ENCODE measurements around the gene LIN7B.
"Not testable (repeated sequence)": the region's sequence is repeated elsewhere in the genome, so short reads cannot be mapped to it uniquely, and the experiment has no call there.

Gene LIN7B

DNA sequence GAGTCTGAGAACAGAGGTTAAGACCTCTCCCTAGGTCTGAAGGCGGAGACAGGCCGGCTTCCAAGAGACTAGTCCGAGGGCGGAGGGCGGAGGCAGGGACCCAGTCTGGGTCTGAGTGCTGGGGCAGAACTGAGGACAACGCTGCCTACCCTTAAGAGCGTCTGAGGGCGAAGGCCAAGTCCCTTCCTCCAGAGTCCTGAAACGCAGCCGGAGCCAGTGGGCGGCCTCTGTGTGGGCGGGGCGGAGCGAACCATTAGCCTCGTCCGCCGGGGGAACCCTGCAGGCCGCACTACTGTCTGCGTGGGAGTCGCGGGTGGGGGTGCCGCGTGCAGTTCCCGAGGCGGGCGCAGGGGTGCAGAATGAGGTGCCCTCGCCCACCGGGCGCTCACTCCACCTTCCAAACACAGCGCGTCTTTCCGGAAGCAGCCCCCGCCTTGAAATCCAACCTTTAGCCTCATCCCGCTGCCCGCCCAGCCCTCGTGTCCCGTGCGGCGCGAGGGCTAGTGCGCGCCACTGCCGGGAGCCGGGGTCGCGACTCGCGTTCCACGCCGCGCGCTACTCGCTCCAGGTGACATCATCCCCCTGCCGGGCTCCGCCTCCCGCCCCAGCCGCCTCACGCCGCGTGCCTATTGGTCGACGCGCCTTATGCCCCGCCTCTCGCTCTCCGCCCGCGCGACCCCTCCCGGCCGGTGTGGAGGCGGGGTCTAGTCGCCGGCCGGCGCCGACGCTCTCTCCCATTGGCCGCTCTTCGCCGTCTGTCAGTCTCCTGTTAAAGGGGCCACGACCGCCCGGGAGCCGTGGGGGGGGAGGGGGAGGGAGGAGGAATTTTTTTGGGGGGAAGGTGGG lies 4.6 kb downstream of the LIN7B start, which contains the start of gene C19orf73:
C19orf73 (minus strand) TSS at position 579 of the 846 bp plus-strand sequence; CDS start at position 458, 121 bp downstream.
- in situ Hi-C loops (cut with HindIII; ENCODE audit: low sequenced_read_pairs) = no loop called here

GRCh38 chr19:49119411-49120324 lies 5.5 kb downstream of the LIN7B start, which contains the start of gene PPFIA3:
Gene PPFIA3 (plus strand): TSS chr19:49119544. CDS start chr19:49127874, 8,330 bp downstream.
- in situ Hi-C loops (cut with HindIII; ENCODE audit: low sequenced_read_pairs) = no loop called here

DNA sequence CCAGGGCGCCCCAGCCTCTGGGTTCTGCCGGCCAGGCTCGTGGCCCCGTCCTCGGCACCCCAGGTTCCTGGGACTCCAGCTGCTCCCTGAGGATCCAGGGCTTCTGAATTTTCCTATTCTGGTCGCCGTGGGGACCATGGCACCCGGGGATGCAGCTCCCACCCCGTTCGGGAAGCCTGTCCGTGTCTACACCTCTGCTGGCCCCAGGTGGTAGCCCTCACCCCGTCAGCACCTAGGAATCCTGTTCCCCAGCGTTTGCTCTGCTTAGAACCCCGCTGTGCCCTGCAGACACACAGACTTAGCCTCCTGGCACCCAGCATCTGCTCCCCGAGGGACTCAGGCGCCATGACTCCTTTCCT lies 6.1 kb downstream of the LIN7B start:
- in situ Hi-C loops (cut with HindIII; ENCODE audit: low sequenced_read_pairs) = no loop called here

DNA sequence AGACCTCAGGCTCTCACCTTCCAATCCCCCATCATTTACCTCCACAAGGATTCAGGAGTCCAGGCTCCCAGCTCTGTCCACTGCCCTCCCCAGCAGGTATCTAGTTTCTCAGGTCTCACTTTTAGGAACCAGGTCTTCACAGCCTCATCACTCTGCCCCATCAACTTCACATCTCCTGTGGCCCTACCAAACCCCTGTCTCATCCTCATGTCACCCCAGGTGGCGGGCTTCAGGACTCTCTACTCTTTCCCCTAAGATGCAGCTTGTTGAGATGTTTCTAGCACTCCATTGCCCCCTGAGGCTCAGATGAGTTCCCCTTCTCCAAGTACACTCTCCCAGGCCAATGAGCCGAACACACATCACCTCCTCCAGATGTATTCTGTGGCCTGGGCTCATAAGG lies 6.7 kb downstream of the LIN7B start:
- in situ Hi-C loops (cut with HindIII; ENCODE audit: low sequenced_read_pairs) = no loop called here

DNA sequence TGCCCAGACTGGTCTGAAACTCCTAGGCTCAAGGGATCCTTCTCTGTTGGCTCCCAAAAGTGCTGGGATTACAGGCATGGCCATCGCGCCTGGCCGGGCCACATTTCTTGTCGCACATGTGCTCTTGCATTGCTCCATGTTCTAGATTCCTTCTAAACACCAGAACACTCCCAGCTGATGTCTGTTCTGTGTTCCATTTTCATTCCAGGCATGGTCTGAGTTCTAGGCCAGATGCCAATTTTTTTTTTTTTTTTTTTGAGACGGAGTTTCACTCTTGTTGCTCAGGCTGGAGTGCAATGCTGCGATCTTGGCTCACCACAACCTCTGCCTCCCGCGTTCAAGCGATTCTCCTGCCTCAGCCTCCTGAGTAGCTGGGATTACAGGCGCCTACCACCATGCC lies 7.7 kb downstream of the LIN7B start:
- in situ Hi-C loops (cut with HindIII; ENCODE audit: low sequenced_read_pairs) = not testable (repeated sequence)

DNA sequence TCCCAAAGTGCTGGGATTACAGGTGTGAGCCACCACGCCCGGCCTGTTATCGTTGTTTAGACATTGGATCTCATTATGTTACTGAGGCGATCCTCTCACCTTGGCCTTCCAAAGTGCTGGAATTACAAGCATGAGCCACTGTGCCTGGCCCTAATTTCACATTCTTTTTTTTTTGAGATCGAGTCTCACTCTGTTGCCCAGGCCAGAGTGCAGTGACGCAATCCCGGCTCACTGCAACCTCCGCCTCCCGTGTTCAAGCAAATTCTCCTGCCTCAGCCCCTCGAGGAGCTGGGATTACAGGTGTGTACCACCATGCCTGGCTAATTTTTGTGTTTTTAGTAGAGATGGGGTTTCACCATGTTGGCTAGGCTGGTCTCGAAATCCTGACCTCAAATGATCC lies 9.1 kb downstream of the LIN7B start:
- in situ Hi-C loops (cut with HindIII; ENCODE audit: low sequenced_read_pairs) = not testable (repeated sequence)

- in situ Hi-C loops (cut with HindIII; ENCODE audit: low sequenced_read_pairs) = no loop called here
These were observed 11.0 kb downstream of the LIN7B start for GRCh38 chr19:49125025-49125731.

- in situ Hi-C loops (cut with HindIII; ENCODE audit: low sequenced_read_pairs) = no loop called here
These were observed 12.4 kb downstream of the LIN7B start for GRCh38 chr19:49126575-49126974.

- in situ Hi-C loops (cut with HindIII; ENCODE audit: low sequenced_read_pairs) = not testable (repeated sequence)
These were observed 13.1 kb downstream of the LIN7B start for GRCh38 chr19:49127225-49127624.

- in situ Hi-C loops (cut with HindIII; ENCODE audit: low sequenced_read_pairs) = no loop called here
These were observed 13.7 kb downstream of the LIN7B start for GRCh38 chr19:49127674-49128544.

GRCh38 chr19:49128545-49129237 lies 14.5 kb downstream of the LIN7B start:
- in situ Hi-C loops (cut with HindIII; ENCODE audit: low sequenced_read_pairs) = no loop called here

DNA sequence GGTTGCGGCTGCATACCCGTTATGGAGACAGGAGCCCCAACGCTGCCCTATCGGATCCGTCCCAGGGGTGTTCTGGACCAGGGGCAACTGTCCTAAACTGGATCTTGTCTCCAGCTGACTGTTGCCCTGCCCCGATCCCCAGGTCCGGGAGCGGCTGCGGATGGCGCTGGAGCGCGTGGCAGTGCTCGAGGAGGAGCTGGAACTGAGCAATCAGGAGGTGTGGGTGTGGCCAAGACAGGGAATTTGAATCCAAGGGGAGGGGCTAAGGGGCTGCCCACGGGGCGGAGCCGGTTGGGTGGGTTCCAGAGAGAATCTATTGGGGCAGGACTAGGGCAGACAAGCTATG lies 15.0 kb downstream of the LIN7B start:
- in situ Hi-C loops (cut with HindIII; ENCODE audit: low sequenced_read_pairs) = no loop called here

DNA sequence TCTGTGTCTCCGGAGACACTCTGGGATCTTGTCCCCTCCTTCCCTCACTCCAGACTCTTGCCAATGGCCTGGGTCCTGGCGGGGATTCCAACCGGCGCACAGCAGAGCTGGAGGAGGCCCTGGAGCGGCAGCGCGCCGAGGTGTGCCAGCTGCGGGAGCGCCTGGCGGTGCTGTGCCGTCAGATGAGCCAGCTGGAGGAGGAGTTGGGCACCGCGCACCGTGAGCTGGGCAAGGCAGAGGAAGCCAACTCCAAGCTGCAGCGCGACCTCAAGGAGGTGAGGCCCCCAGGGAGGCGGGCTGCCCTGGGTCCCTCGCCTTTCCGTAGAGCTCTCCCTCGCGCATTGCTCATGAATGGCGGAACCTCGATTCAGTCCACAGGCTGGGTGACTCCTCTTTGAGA lies 16.2 kb downstream of the LIN7B start:
- in situ Hi-C loops (cut with HindIII; ENCODE audit: low sequenced_read_pairs) = no loop called here

GRCh38 chr19:49132974-49133609 lies 18.9 kb downstream of the LIN7B start:
- in situ Hi-C loops (cut with HindIII; ENCODE audit: low sequenced_read_pairs) = no loop called here

DNA sequence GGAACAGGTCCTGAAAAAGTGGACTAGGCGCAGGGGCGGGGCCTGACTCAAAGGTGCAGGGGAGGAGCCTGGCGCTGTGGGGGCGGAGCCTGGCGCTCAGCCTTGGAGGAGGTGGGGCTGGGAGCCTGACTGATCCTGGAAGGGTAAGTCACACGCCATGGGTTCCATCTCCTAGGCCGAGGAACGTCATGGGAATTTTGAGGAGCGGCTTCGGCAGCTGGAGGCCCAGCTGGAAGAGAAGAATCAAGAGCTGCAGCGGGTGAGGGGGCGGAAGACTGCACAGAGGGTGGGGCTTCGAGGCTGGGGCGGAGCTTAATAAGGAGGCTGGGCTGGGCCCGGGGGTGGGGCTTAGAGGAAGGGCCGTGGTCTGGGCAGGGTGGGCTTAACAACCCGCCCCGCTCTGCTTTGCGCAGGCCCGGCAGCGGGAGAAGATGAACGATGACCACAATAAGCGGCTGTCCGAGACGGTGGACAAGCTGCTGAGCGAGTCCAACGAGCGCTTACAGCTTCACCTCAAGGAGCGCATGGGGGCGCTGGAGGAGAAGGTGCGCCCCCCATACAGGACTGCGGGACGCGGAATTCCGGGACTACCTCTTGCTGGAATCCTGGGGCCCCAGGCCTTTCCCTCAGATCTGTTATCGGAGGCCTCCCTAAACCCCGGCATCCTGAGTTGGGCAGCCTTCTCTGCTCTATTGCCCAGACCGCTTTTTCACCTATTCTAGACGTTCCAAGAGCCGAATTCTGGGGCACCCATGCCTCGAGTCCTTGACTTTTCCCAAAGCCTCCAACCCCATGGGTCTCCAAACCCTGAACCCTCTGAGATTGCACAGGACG lies 19.7 kb downstream of the LIN7B start:
- in situ Hi-C loops (cut with HindIII; ENCODE audit: low sequenced_read_pairs) = no loop called here

DNA sequence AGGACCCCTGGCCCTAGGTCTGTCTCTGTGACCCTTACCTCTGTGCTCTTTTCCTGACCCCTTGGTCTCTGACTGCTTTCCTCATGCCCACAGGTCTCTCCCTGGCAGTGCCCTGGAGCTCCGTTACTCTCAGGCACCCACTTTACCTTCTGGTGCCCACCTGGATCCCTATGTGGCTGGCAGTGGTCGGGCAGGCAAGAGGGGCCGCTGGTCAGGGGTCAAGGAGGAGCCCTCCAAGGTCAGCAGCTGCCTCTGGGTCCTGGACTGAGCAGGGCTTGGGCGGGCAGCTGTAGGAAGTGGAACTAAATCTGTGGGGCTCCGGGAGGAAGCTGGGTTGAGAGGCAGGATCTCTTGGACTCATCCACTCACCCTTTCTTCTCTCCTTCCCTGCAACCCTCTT lies 21.5 kb downstream of the LIN7B start:
- in situ Hi-C loops (cut with HindIII; ENCODE audit: low sequenced_read_pairs) = no loop called here

GRCh38 chr19:49136771-49137171 lies 22.6 kb downstream of the LIN7B start:
- in situ Hi-C loops (cut with HindIII; ENCODE audit: low sequenced_read_pairs) = no loop called here

DNA sequence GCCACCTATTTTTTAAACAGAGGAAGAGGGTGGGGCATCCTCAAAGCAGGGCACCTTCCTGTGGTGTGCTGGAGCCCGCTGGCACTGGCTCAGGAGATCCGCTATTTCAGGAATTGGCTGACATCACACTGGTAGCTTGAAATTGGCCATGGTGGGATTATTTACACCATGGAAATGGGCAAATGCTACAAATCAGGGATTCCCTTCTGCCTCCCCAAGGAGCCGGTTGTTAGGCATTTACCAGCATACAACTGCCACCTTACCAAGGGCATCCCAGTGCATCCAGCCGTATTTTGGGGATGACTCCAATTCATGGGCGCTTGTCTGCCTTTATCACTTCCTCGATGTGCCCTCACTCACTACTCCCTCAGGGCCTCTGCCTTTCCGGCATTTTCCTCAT lies 26.8 kb downstream of the LIN7B start:
- in situ Hi-C loops (cut with HindIII; ENCODE audit: low sequenced_read_pairs) = no loop called here
